Skeletal muscle tissue (tissue), 4 donors: ENCODE measurements around the gene PDAP1. TPM values are rescaled to one million over a fixed set of nuclear protein-coding genes. Genes with fewer than 3 reads are reported as not detected.

Experiments
- H3K27ac ChIP-seq: one replicate; pipeline ENCODE4 v1.7.0; 2013; ENCODE audit warnings: mild to moderate bottlenecking, low read depth, low read length, inconsistent platforms
- H3K27me3 ChIP-seq, 3 donors: one replicate each; pipeline ENCODE4 v1.7.0; 2013; ENCODE audit warnings: low read length in 3 of 3; ENCODE audit not compliant: control insufficient read depth in 3 of 3, insufficient read depth in 3 of 3
- H3K36me3 ChIP-seq, 3 donors: one replicate each; pipeline ENCODE4 v1.7.0; 2013; ENCODE audit warnings: low read length in 3 of 3; ENCODE audit not compliant: control insufficient read depth in 3 of 3, insufficient read depth in 3 of 3
- H3K4me1 ChIP-seq, 3 donors: one replicate each; pipeline ENCODE4 v1.7.0; 2013; ENCODE audit warnings: low read length in 3 of 3, mild to moderate bottlenecking in 3 of 3; ENCODE audit not compliant: control insufficient read depth in 3 of 3, insufficient read depth in 3 of 3
- H3K4me3 ChIP-seq, 3 donors: one replicate each; pipeline ENCODE4 v1.7.0; 2013; ENCODE audit warnings: low read length in 3 of 3
- H3K9ac ChIP-seq, 3 donors: one replicate each; pipeline ENCODE4 v1.7.0; 2013; ENCODE audit warnings: low read length in 3 of 3, mild to moderate bottlenecking in 3 of 3, moderate library complexity in 2 of 3, low read depth in 1 of 3
- H3K9me3 ChIP-seq, 3 donors: one replicate each; pipeline ENCODE4 v1.7.0; 2013; ENCODE audit warnings: low read length in 3 of 3; ENCODE audit not compliant: control insufficient read depth in 3 of 3
- total RNA-seq: library from RNA; depleted of rRNA; stranded (reverse); fragments of >200 nt; gene quantifications from one replicate; pipeline ENCODE4 v1.2.3, GENCODE V29; 2014
- donor health status: Osteomylitis.

PDAP1 gene
- total RNA-seq, 1 donor from 2014 or later = 10.4 TPM

- no peak overlapping the region for H3K4me3 ChIP-seq
- no peak overlapping the region for H3K27ac ChIP-seq
- H3K27me3 ChIP-seq = no peaks in the 10 kb centered on the region
- peaks cover 30 to 39% (median 30%) of the 10 kb centered on the region in 3 donors for H3K36me3 ChIP-seq
- H3K9ac ChIP-seq = no peak overlapping the region
- no peaks in the 10 kb centered on the region for H3K9me3 ChIP-seq
- peaks cover 29 to 34% (median 30%) of the 10 kb centered on the region in 3 donors for H3K4me1 ChIP-seq
Measured at GRCh38 chr7:99410635-99411034, 2.2 kb upstream of the PDAP1 start.

GRCh38 chr7:99409806-99410205 is 1.4 kb upstream of the PDAP1 start:
- peaks cover 30 to 42% (median 32%) of the 10 kb centered on the region in 3 donors for H3K4me1 ChIP-seq

GRCh38 chr7:99409192-99409572 is 785 bp upstream of the PDAP1 start:
- peaks cover 28 to 38% (median 29%) of the 10 kb centered on the region in 3 donors for H3K36me3 ChIP-seq
- peaks cover 37 to 48% (median 38%) of the 10 kb centered on the region in 3 donors for H3K4me1 ChIP-seq
- H3K4me3 ChIP-seq = peak overlapping the region; percentile 97 to 100 (median 99)
- no peaks in the 10 kb centered on the region for H3K27me3 ChIP-seq
- peak overlapping the region; percentile 97 to 100 (median 98) for H3K9ac ChIP-seq
- H3K9me3 ChIP-seq = no peaks in the 10 kb centered on the region
- peak overlapping the region; percentile 98 for H3K27ac ChIP-seq

More at GRCh38 chr7:99409806-99410205, 1.4 kb upstream of the PDAP1 start:
- Histone ChIP-seq H3K27me3 (no peaks in the 10 kb centered on the region), H3K9ac (peak overlapping the region; percentile 97 to 100 (median 98)), H3K27ac (peak overlapping the region; percentile 98), H3K4me3 (peak overlapping the region; percentile 97 to 100 (median 99)), H3K36me3 (peaks cover 25 to 38% (median 26%) of the 10 kb centered on the region in 3 donors), H3K9me3 (no peaks in the 10 kb centered on the region)

GRCh38 chr7:99407872-99408378 is 472 bp downstream of the PDAP1 start:
- Histone ChIP-seq H3K4me1 (peaks cover 42 to 56% (median 44%) of the 10 kb centered on the region in 3 donors), H3K27ac (peak overlapping the region; percentile 98), H3K9me3 (no peaks in the 10 kb centered on the region), H3K9ac (peak overlapping the region; percentile 97 to 100 (median 98)), H3K4me3 (peak overlapping the region; percentile 97 to 100 (median 99)), H3K36me3 (peaks cover 35 to 42% (median 36%) of the 10 kb centered on the region in 3 donors), H3K27me3 (no peaks in the 10 kb centered on the region)

GRCh38 chr7:99406557-99406956 is 1.8 kb downstream of the PDAP1 start:
- no peaks in the 10 kb centered on the region for H3K27me3 ChIP-seq
- H3K27ac ChIP-seq = no peak overlapping the region
- H3K4me1 ChIP-seq = peaks cover 42 to 56% (median 44%) of the 10 kb centered on the region in 3 donors
- H3K36me3 ChIP-seq = peaks cover 32 to 37% (median 32%) of the 10 kb centered on the region in 3 donors
- peak overlapping the region in 1 of 3 donors; percentile 100 for H3K4me3 ChIP-seq
- H3K9me3 ChIP-seq = no peaks in the 10 kb centered on the region
- peak overlapping the region; percentile 8 to 59 (median 28) for H3K9ac ChIP-seq

- H3K27ac ChIP-seq = no peak overlapping the region
- H3K9me3 ChIP-seq = no peaks in the 10 kb centered on the region
- H3K9ac ChIP-seq = no peak overlapping the region
- peaks cover 42 to 50% (median 42%) of the 10 kb centered on the region in 3 donors for H3K4me1 ChIP-seq
- no peaks in the 10 kb centered on the region for H3K27me3 ChIP-seq
- no peak overlapping the region for H3K4me3 ChIP-seq
- peaks cover 36 to 38% (median 38%) of the 10 kb centered on the region in 3 donors for H3K36me3 ChIP-seq
Measured at GRCh38 chr7:99404977-99405320, 3.4 kb downstream of the PDAP1 start.

GRCh38 chr7:99404235-99404976 is 4.0 kb downstream of the PDAP1 start:
- Histone ChIP-seq H3K27me3 (no peaks in the 10 kb centered on the region), H3K4me1 (peaks cover 37 to 46% (median 40%) of the 10 kb centered on the region in 3 donors), H3K36me3 (peaks cover 41 to 44% (median 44%) of the 10 kb centered on the region in 3 donors), H3K4me3 (no peak overlapping the region), H3K9me3 (no peaks in the 10 kb centered on the region), H3K27ac (no peak overlapping the region), H3K9ac (peak overlapping the region in 2 of 3 donors; percentile 19 to 33)

- H3K36me3 ChIP-seq = peaks cover 47 to 50% (median 50%) of the 10 kb centered on the region in 3 donors
- peaks cover 35 to 46% (median 45%) of the 10 kb centered on the region in 3 donors for H3K4me1 ChIP-seq
- peak overlapping the region in 1 of 3 donors; percentile 19 for H3K9ac ChIP-seq
Measured at GRCh38 chr7:99403764-99404163, 4.6 kb downstream of the PDAP1 start.

GRCh38 chr7:99402854-99403253 is 5.5 kb downstream of the PDAP1 start:
- H3K27ac ChIP-seq = no peak overlapping the region
- H3K9ac ChIP-seq = no peak overlapping the region
- H3K9me3 ChIP-seq = no peaks in the 10 kb centered on the region
- no peaks in the 10 kb centered on the region for H3K27me3 ChIP-seq
- peaks cover 53 to 59% (median 54%) of the 10 kb centered on the region in 3 donors for H3K36me3 ChIP-seq
- peaks cover 35 to 44% (median 43%) of the 10 kb centered on the region in 3 donors for H3K4me1 ChIP-seq
- no peak overlapping the region for H3K4me3 ChIP-seq

More at GRCh38 chr7:99403764-99404163, 4.6 kb downstream of the PDAP1 start:
- no peaks in the 10 kb centered on the region for H3K9me3 ChIP-seq
- no peaks in the 10 kb centered on the region for H3K27me3 ChIP-seq
- H3K27ac ChIP-seq = no peak overlapping the region
- no peak overlapping the region for H3K4me3 ChIP-seq

- Histone ChIP-seq H3K4me3 (no peak overlapping the region), H3K9ac (peak overlapping the region in 1 of 3 donors; percentile 51), H3K27me3 (no peaks in the 10 kb centered on the region), H3K36me3 (peaks cover 68 to 85% (median 75%) of the 10 kb centered on the region in 3 donors), H3K27ac (no peak overlapping the region), H3K4me1 (peaks cover 10 to 22% (median 11%) of the 10 kb centered on the region in 3 donors), H3K9me3 (no peaks in the 10 kb centered on the region)
Measured at GRCh38 chr7:99399597-99399996, 8.8 kb downstream of the PDAP1 start.
